Measurements from ENCODE around the gene KLHL17. TPM values are rescaled to one million over a fixed set of nuclear protein-coding genes. Genes with fewer than 3 reads are reported as not detected.

KLHL17 gene
- total RNA-seq, 1 donor from 2014 or later, result 41.5 TPM

- Mint-ChIP-seq H3K27me3 (ENCODE audit: low read depth) (peaks cover 72% of the 10 kb centered on the region), H3K9me3 (no peaks in the 10 kb centered on the region), H3K4me1 (no peaks in the 10 kb centered on the region), H3K4me3 (peak overlapping the region; percentile 47), H3K36me3 (ENCODE audit: low read depth) (peaks cover 3% of the 10 kb centered on the region), H3K27ac (ENCODE audit: unreplicated experiment) (no peak overlapping the region)
- TF ChIP-seq CTCF (conservative IDR thresholded peaks at IDR 0.05), result no peak
- DNase-seq (ENCODE audit: low read depth, low spot score), result no peak
Observed at GRCh38 chr1:941588-942383, 18.6 kb upstream of the KLHL17 start.

GRCh38 chr1:942411-942821 is 18.0 kb upstream of the KLHL17 start:
- H3K27me3 Mint-ChIP-seq (ENCODE audit: low read depth), result peaks cover 71% of the 10 kb centered on the region
- H3K4me1 Mint-ChIP-seq, result no peaks in the 10 kb centered on the region
- no peak overlapping the region for H3K27ac Mint-ChIP-seq (ENCODE audit: unreplicated experiment)
- peaks cover 3% of the 10 kb centered on the region for H3K36me3 Mint-ChIP-seq (ENCODE audit: low read depth)
- TF ChIP-seq CTCF (conservative IDR thresholded peaks at IDR 0.05), result no peak
- no peak for DNase-seq (ENCODE audit: low read depth, low spot score)
- H3K4me3 Mint-ChIP-seq, result no peak overlapping the region
- H3K9me3 Mint-ChIP-seq, result no peaks in the 10 kb centered on the region

- no peaks in the 10 kb centered on the region for H3K4me1 Mint-ChIP-seq
- DNase-seq (ENCODE audit: low read depth, low spot score), result no peak
- peaks cover 66% of the 10 kb centered on the region for H3K27me3 Mint-ChIP-seq (ENCODE audit: low read depth)
- H3K36me3 Mint-ChIP-seq (ENCODE audit: low read depth), result peaks cover 3% of the 10 kb centered on the region
- no peak overlapping the region for H3K4me3 Mint-ChIP-seq
- TF ChIP-seq CTCF (conservative IDR thresholded peaks at IDR 0.05), result no peak
- H3K27ac Mint-ChIP-seq (ENCODE audit: unreplicated experiment), result no peak overlapping the region
- no peaks in the 10 kb centered on the region for H3K9me3 Mint-ChIP-seq
Observed at GRCh38 chr1:942864-943533, 17.4 kb upstream of the KLHL17 start.

GRCh38 chr1:943545-944340 is 16.6 kb upstream of the KLHL17 start:
- Mint-ChIP-seq H3K36me3 (ENCODE audit: low read depth) (peaks cover 3% of the 10 kb centered on the region), H3K9me3 (no peaks in the 10 kb centered on the region), H3K4me1 (no peaks in the 10 kb centered on the region), H3K27me3 (ENCODE audit: low read depth) (peaks cover 59% of the 10 kb centered on the region), H3K4me3 (no peak overlapping the region), H3K27ac (ENCODE audit: unreplicated experiment) (no peak overlapping the region)
- no peak for TF ChIP-seq CTCF (conservative IDR thresholded peaks at IDR 0.05)
- DNase-seq (ENCODE audit: low read depth, low spot score), result no peak
